ENCODE data around the gene MSH5. TPM values are rescaled to one million over a fixed set of nuclear protein-coding genes. Genes with fewer than 3 reads are reported as not detected.
A peak's percentile ranks its signal among the peaks of the same experiment; 100 is the strongest.

The MSH5 gene
- total and polyA plus RNA-seq, 2 experiments from 2014 or later, result 12.1 to 23.9 TPM

GRCh38 chr6:31729515-31729978 is 10.3 kb upstream of the MSH5 start (continued):
- TF ChIP-seq REST (IDR thresholded peaks at IDR 0.05; ENCODE audit: unreplicated experiment), result no peak
- TF ChIP-seq EZH2 (IDR thresholded peaks at IDR 0.05; ENCODE audit: low read depth, unreplicated experiment), result no peak

GRCh38 chr6:31729979-31730630 is 9.7 kb upstream of the MSH5 start:
- Mint-ChIP-seq H3K4me3 (peak overlapping the region; percentile 93), H3K4me1 (peaks cover 30% of the 10 kb centered on the region), H3K27ac (peak overlapping the region; percentile 96), H3K27me3 (ENCODE audit: insufficient read depth, low read depth, poor library complexity) (peaks cover 21% of the 10 kb centered on the region), H3K9me3 (no peaks in the 10 kb centered on the region; the same call in 2 of the 3 replicates), H3K36me3 (ENCODE audit: low read depth) (peaks cover 64% of the 10 kb centered on the region)
- H3K9me2 ChIP-seq (ENCODE audit: insufficient read depth), result no peaks in the 10 kb centered on the region
- peaks cover 43% of the 10 kb centered on the region for H3F3A ChIP-seq (replicated peaks; ENCODE audit: low read depth)
- peaks cover 17% of the 10 kb centered on the region for H3K79me2 ChIP-seq (replicated peaks; ENCODE audit: insufficient read depth)
- peak overlapping the region; percentile 79 for H3K27ac ChIP-seq (ENCODE audit: low read depth)
- H2AFZ ChIP-seq, result peak overlapping the region; percentile 95
- H3K4me1 ChIP-seq (ENCODE audit: insufficient read depth), result peaks cover 21% of the 10 kb centered on the region
- peak overlapping the region; percentile 98 for H3K4me2 ChIP-seq
- ATAC-seq (peak; percentile 77), DNase-seq (ENCODE audit: low spot score) (peak; percentile 96)
- H3K36me3 ChIP-seq (ENCODE audit: insufficient read depth), result peaks cover 29% of the 10 kb centered on the region
- H3K4me3 ChIP-seq, result peak overlapping the region; percentile 99
- peaks cover 8% of the 10 kb centered on the region; the same call in 1 of the 2 replicates for H3K27me3 ChIP-seq (ENCODE audit: insufficient read depth)
- peaks cover 11% of the 10 kb centered on the region; the same call in 1 of the 2 replicates for H4K20me1 ChIP-seq (replicated peaks; ENCODE audit: insufficient read depth)
- TF ChIP-seq EZH2phosphoT487 (IDR thresholded peaks at IDR 0.05; ENCODE audit: unreplicated experiment), result no peak
- TF ChIP-seq JUNB (IDR thresholded peaks at IDR 0.05; ENCODE audit: unreplicated experiment), result no peak
- TF ChIP-seq POLR2AphosphoS5 (IDR thresholded peaks at IDR 0.05; ENCODE audit: low read depth), result peak; percentile 71
- TF ChIP-seq REST (IDR thresholded peaks at IDR 0.05; ENCODE audit: unreplicated experiment), result no peak
- no peak for TF ChIP-seq EZH2 (IDR thresholded peaks at IDR 0.05; ENCODE audit: low read depth, unreplicated experiment)
- no peak for TF ChIP-seq STAT1 (IDR thresholded peaks at IDR 0.05; ENCODE audit: unreplicated experiment)
- TF ChIP-seq CREB1 (CRISPR knock-in tag; IDR thresholded peaks at IDR 0.05; ENCODE audit: low read depth), result no peak
- no peak for TF ChIP-seq ZNF114 (CRISPR knock-in tag; IDR thresholded peaks at IDR 0.05)
- no peak for TF ChIP-seq ZNF462 (CRISPR knock-in tag; IDR thresholded peaks at IDR 0.05)
- TF ChIP-seq NANOG (IDR thresholded peaks at IDR 0.05; ENCODE audit: borderline replicate concordance), result no peak
- TF ChIP-seq ZNF331 (CRISPR knock-in tag; IDR thresholded peaks at IDR 0.05; ENCODE audit: low read depth), result no peak
